Mesendoderm (in vitro differentiated cells): ENCODE results near the gene SSTR4.

Experiments
- DNase-seq: peaks from one replicate; pipeline ENCODE4 v3.0.0; 2013
- H2AK5ac ChIP-seq: 2 replicates; pipeline ENCODE4 v1.6.1; 2013; ENCODE audit warnings: low read length, inconsistent platforms
- H2BK120ac ChIP-seq: 2 replicates; pipeline ENCODE4 v1.6.1; 2013; ENCODE audit warnings: low read depth, mild to moderate bottlenecking, low read length, moderate library complexity, mixed read lengths
- H2BK15ac ChIP-seq: replicated peaks from 2 replicates; pipeline ENCODE4 v1.6.1; 2013; ENCODE audit warnings: low read depth, mild to moderate bottlenecking, moderate library complexity
- H2BK5ac ChIP-seq: 2 replicates; pipeline ENCODE4 v1.6.1; 2013; ENCODE audit warnings: low read length, inconsistent platforms
- H3K18ac ChIP-seq: 2 replicates; pipeline ENCODE4 v1.6.1; 2013; ENCODE audit warnings: mild to moderate bottlenecking, low read length, mixed read lengths
- H3K23ac ChIP-seq: one replicate; pipeline ENCODE4 v1.6.1; 2013; ENCODE audit warnings: low read length
- H3K27ac ChIP-seq: 2 replicates; pipeline ENCODE4 v1.5.1; 2013; ENCODE audit warnings: low read depth, mild to moderate bottlenecking, inconsistent platforms, low read length, moderate library complexity
- H3K27me3 ChIP-seq: 2 replicates; pipeline ENCODE4 v1.6.1; 2013; ENCODE audit warnings: low read length, control low read depth, mild to moderate bottlenecking, inconsistent platforms; ENCODE audit not compliant: insufficient read depth, poor library complexity
- H3K36me3 ChIP-seq: 2 replicates; pipeline ENCODE4 v1.6.1; 2013; ENCODE audit warnings: low read length, inconsistent platforms; ENCODE audit not compliant: control insufficient read depth, insufficient read depth
- H3K4ac ChIP-seq: one replicate; pipeline ENCODE4 v1.6.1; 2013; ENCODE audit warnings: low read depth, mild to moderate bottlenecking, low read length, moderate library complexity
- H3K4me1 ChIP-seq: 2 replicates; pipeline ENCODE4 v1.6.1; 2013; ENCODE audit warnings: low read depth, low read length, inconsistent platforms; ENCODE audit not compliant: control insufficient read depth
- H3K4me2 ChIP-seq: 2 replicates; pipeline ENCODE4 v1.6.1; 2013; ENCODE audit warnings: low read length
- H3K4me3 ChIP-seq: 2 replicates; pipeline ENCODE4 v1.5.1; 2013; ENCODE audit warnings: mild to moderate bottlenecking, low read length
- H3K56ac ChIP-seq: one replicate; pipeline ENCODE4 v1.6.1; 2013; ENCODE audit warnings: low read length
- H3K79me1 ChIP-seq: 2 replicates; pipeline ENCODE4 v1.6.1; 2013; ENCODE audit warnings: low read length, inconsistent platforms
- H3K79me2 ChIP-seq: 2 replicates; pipeline ENCODE4 v1.6.1; 2013; ENCODE audit warnings: mild to moderate bottlenecking, low read length; ENCODE audit not compliant: control insufficient read depth, insufficient read depth
- H3K9ac ChIP-seq: 2 replicates; pipeline ENCODE4 v1.6.1; 2013; ENCODE audit warnings: low read length, inconsistent platforms
- H4K5ac ChIP-seq: one replicate; pipeline ENCODE4 v1.6.1; 2013; ENCODE audit warnings: low read length
- H4K8ac ChIP-seq: one replicate; pipeline ENCODE4 v1.6.1; 2013; ENCODE audit warnings: low read depth, mild to moderate bottlenecking, control low read depth, low read length, moderate library complexity
- WGBS: extraction: QIAGEN DNeasy Blood & Tissue Kit; methylation state at CpG from one replicate; pipeline ENCODE4 v1.1.7; 2013; ENCODE audit warnings: low lambda C conversion rate, missing lambda C conversion rate; ENCODE audit not compliant: insufficient coverage; ENCODE audit errors: extremely low coverage; 5-methylcytosine and 5-hydroxymethylcytosine counted together

SSTR4 gene

DNA sequence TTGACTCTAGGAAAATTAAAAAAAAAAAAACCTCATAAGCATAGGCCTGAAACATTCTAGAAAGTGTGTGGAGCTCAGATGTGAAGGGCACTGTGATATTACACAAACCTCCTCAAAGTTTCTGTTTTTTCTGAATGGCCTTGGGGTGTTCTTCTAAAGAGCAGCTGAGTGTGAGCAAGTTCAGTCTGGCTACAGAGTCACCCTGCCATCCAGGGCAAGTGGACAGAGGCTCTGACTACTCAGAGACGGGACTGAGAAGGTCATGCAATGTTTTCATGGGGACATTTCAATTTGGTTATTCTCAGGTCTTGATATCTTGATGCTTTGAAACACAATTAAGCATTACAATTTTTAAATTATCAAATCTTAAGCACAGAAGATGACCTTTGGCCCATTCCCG, 36.6 kb upstream of the SSTR4 start:
- Histone ChIP-seq H3K23ac (no peak overlapping the region), H4K8ac (no peak overlapping the region), H2AK5ac (no peak overlapping the region), H2BK5ac (no peak overlapping the region), H3K4me3 (no peak overlapping the region), H3K18ac (no peak overlapping the region), H2BK15ac (no peak overlapping the region), H3K27ac (no peak overlapping the region), H2BK120ac (no peak overlapping the region), H3K36me3 (no peaks in the 10 kb centered on the region), H4K5ac (no peak overlapping the region), H3K79me1 (no peaks in the 10 kb centered on the region), H3K4ac (no peak overlapping the region), H3K79me2 (no peaks in the 10 kb centered on the region), H3K56ac (no peak overlapping the region), H3K27me3 (no peaks in the 10 kb centered on the region), H3K4me2 (no peak overlapping the region), H3K4me1 (no peaks in the 10 kb centered on the region), H3K9ac (no peak overlapping the region)
- WGBS = no CpG with 5 or more reads among the region's 2 CpGs
- DNase-seq = no peak

GRCh38 chr20:22999756-23000155, 35.4 kb upstream of the SSTR4 start:
- Histone ChIP-seq H4K8ac (no peak overlapping the region), H3K27ac (no peak overlapping the region)

DNA sequence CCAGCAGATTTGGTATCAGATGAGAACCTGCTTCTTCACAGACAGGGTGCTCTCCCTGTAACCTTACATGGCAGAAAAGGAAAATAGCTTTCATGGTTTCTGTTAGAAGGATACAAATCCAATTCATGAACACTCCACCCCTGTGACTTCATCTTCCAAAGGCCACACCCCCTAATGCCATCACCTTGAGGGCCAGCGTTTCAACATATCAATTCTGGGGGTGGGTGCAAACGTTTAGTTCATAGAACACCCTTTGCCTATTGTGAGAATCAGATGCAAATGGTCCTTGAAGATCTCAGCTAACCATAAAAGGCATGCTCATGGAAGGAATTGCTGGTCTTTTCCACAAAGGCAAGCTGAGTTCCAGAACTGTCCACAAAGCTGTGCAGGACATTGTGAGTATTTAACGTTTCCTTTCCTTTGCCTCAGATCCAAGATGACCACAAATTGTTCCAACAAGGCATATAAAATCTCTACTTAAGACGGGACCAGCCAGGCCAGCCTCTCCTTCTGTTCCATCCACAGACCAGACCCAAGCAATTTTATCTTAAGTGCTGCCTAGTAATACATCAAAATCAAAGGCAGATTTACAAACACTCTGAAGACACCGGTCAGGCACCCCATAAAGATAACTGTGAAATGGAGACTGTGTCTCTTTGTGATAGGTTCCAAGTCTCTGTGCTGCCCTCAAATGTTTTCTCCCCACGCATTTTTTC, 34.7 kb upstream of the SSTR4 start:
- H3K23ac ChIP-seq = no peak overlapping the region
- H3K4me3 ChIP-seq = no peak overlapping the region
- H2BK5ac ChIP-seq = no peak overlapping the region
- no peak overlapping the region for H2BK120ac ChIP-seq
- H4K5ac ChIP-seq = no peak overlapping the region
- no peak overlapping the region for H3K9ac ChIP-seq
- H3K4ac ChIP-seq = no peak overlapping the region
- H3K79me2 ChIP-seq = no peaks in the 10 kb centered on the region
- no peak overlapping the region for H4K8ac ChIP-seq
- H3K27ac ChIP-seq = no peak overlapping the region
- no CpG with 5 or more reads among the region's 6 CpGs for WGBS
- H3K27me3 ChIP-seq = no peaks in the 10 kb centered on the region
- H3K4me2 ChIP-seq = no peak overlapping the region
- H3K4me1 ChIP-seq = no peaks in the 10 kb centered on the region
- H3K36me3 ChIP-seq = no peaks in the 10 kb centered on the region
- no peak for DNase-seq
- H3K18ac ChIP-seq = no peak overlapping the region
- no peak overlapping the region for H2BK15ac ChIP-seq
- no peaks in the 10 kb centered on the region for H3K79me1 ChIP-seq
- no peak overlapping the region for H2AK5ac ChIP-seq
- no peak overlapping the region for H3K56ac ChIP-seq

More at GRCh38 chr20:22999756-23000155, 35.4 kb upstream of the SSTR4 start:
- H2BK5ac ChIP-seq = no peak overlapping the region
- no peaks in the 10 kb centered on the region for H3K4me1 ChIP-seq
- H3K79me2 ChIP-seq = no peaks in the 10 kb centered on the region
- no peak overlapping the region for H2AK5ac ChIP-seq
- H3K27me3 ChIP-seq = no peaks in the 10 kb centered on the region
- DNase-seq = no peak
- H3K9ac ChIP-seq = no peak overlapping the region
- H2BK120ac ChIP-seq = no peak overlapping the region
- no CpG with 5 or more reads among the region's 4 CpGs for WGBS
- no peaks in the 10 kb centered on the region for H3K79me1 ChIP-seq
- H3K36me3 ChIP-seq = no peaks in the 10 kb centered on the region
- no peak overlapping the region for H4K5ac ChIP-seq
- H3K23ac ChIP-seq = no peak overlapping the region
- H3K18ac ChIP-seq = no peak overlapping the region
- no peak overlapping the region for H3K4me2 ChIP-seq
- no peak overlapping the region for H3K4me3 ChIP-seq
- no peak overlapping the region for H3K56ac ChIP-seq
- no peak overlapping the region for H3K4ac ChIP-seq
- no peak overlapping the region for H2BK15ac ChIP-seq

GRCh38 chr20:23002276-23002675, 32.8 kb upstream of the SSTR4 start:
- no peak overlapping the region for H3K27ac ChIP-seq
- H3K79me1 ChIP-seq = no peaks in the 10 kb centered on the region
- no peak overlapping the region for H4K8ac ChIP-seq
- no peak overlapping the region for H3K4me2 ChIP-seq
- no peak overlapping the region for H2AK5ac ChIP-seq
- H3K9ac ChIP-seq = no peak overlapping the region
- no CpG with 5 or more reads among the region's 6 CpGs for WGBS
- no peak for DNase-seq
- no peaks in the 10 kb centered on the region for H3K4me1 ChIP-seq
- no peak overlapping the region for H2BK15ac ChIP-seq
- no peak overlapping the region for H3K4ac ChIP-seq
- H3K36me3 ChIP-seq = no peaks in the 10 kb centered on the region
- H3K27me3 ChIP-seq = no peaks in the 10 kb centered on the region
- no peak overlapping the region for H2BK5ac ChIP-seq
- H3K23ac ChIP-seq = no peak overlapping the region
- H3K56ac ChIP-seq = no peak overlapping the region
- H3K79me2 ChIP-seq = no peaks in the 10 kb centered on the region
- H4K5ac ChIP-seq = no peak overlapping the region
- H3K4me3 ChIP-seq = no peak overlapping the region
- H2BK120ac ChIP-seq = no peak overlapping the region
- no peak overlapping the region for H3K18ac ChIP-seq

DNA sequence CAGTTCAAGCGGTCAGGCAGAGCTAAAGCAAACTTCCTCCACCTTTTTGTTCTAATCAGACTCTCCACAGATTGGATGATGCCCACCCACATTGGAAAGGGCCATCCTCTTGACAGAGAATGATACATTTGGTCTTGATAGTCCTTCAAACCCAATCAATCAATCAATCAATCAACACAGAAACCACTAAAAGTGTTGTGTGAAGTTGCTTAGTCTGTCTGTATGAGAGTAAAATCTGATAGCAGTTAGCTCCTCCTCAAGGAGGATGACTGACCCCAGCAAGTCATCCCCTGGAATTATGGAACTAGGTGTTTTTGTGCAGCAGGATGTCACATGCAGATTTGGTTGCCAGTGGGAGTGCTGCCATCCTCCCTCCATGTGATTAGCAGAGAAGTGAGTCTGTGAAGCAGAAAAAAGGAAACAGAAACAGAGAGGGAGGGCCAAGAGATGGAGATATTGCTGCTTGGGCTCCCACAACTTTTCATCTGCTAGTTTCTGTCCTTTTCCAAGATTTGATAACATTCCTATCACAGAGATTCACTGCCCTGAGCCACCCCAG, 32.0 kb upstream of the SSTR4 start:
- Histone ChIP-seq H2BK15ac (no peak overlapping the region), H3K4me1 (no peaks in the 10 kb centered on the region), H3K23ac (no peak overlapping the region), H3K4ac (no peak overlapping the region), H3K56ac (no peak overlapping the region), H4K8ac (no peak overlapping the region), H3K4me2 (no peak overlapping the region), H3K27ac (no peak overlapping the region), H2BK120ac (no peak overlapping the region), H3K36me3 (no peaks in the 10 kb centered on the region), H4K5ac (no peak overlapping the region), H2AK5ac (no peak overlapping the region), H3K79me2 (no peaks in the 10 kb centered on the region), H3K79me1 (no peaks in the 10 kb centered on the region), H3K4me3 (no peak overlapping the region), H3K9ac (no peak overlapping the region), H3K27me3 (no peaks in the 10 kb centered on the region), H2BK5ac (no peak overlapping the region), H3K18ac (no peak overlapping the region)
- no CpG with 5 or more reads among the region's 1 CpG for WGBS
- DNase-seq = no peak
